HCEC 1CT (cell line): Measurements from ENCODE around the gene B4GALT1.

ENCODE experiments used
- DNase-seq: peaks from one replicate; pipeline ENCODE4 v3.0.0-alpha.2; 2017

The B4GALT1 gene

DNA sequence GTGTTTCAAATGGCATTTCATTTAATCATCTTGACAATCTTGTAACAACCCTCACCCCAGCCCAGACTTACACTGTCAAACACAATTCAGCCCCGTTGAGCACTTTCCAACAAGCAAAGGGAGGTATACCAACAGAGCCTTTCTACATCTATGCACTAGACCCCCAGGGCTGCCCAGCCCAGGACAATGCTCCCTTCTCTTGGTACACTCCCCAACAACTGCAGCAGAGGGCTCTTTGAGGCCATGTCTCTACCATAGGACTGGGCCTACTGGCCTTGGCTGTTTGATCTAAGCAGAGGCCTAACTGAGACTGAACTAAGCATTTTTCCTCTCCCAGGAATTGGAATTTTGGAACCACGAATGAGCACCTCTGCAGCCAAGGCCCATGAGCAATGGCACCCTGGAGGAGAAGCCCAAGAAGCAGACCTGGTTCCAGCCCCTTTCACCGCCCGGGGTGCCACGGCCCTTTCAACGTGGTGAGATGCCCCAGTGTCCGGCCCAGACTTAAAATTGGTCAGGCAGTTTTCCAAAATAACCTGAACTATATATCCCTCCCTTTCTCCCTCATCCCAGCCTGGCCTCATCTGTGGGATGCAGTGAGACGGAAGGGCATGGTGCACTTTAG is 43.6 kb downstream of the B4GALT1 start:
- DNase-seq = no peak

DNA sequence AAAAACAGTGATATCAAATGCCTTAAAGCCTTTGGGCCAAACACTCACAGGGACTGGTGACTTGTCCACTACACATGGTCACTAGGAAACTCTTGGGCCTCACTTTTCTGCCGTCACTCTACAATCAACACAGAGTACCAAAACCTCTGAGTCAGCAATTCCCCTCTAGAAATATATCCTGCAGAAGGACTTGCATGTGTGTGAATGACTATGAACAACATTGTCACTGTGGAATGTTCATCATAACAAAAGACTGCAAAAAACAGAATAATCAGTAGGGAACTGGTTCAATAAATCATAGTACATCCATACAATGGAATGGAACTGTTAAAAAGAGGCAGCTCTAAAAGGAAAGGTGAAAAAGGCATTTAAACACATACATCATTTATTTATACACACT is 46.5 kb downstream of the B4GALT1 start:
- no peak for DNase-seq

DNA sequence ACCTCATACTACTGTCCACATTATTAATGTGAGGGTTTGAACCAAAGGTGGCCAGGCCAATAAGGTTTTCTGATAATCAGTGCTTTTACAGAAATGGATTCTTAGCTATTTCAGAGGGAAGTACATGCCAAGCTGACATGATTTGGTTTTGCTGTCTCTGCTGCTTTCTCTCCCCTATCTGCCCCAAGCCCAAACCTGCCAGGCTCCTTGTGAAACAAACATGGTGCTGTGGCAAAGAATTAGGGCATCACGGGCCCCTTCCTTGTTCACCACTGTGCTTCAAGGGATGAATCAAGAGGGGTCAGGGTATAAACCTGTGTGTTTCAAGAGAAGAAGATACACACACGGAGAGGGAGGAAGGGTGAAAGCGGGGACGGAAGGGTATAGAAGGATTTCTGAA is 49.3 kb downstream of the B4GALT1 start:
- no peak for DNase-seq

DNA sequence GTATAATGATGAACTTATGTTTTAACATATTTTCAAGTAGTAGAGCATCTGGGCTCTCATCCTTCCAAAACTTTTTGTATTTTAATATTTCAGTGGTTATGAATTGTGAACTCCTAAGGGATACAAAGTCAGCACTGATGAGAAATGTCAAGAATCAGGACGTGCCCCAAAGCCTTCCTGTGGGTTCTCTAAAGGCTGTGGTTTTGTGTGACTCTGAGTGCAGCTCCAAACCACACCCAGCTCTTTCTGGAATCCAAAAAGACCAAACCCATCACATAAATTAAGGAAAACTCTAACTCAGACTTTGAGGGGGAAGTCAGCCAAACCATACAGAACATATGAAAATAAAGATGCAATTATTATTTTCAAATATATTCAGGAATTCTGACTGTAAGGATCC is 49.8 kb downstream of the B4GALT1 start:
- peak; percentile 4 for DNase-seq

DNA sequence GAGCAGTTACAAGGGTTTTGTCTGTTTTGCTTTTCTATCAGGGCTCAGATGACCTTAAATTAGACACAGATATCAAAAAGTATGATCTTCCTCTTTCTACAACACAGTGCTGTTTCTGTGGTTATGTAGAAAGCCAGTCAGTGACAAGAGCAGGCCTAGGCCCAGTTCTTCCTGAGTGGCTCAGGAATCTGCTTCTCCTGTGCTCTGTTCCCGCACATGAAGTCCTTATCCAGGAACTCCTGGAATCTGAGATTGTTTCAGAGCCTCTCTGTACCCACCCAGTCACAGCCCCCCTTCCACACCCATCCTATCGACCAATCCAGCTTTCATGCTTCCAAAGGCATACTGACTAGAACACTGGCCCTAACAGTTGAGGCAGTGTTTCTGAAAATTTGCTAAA is 50.3 kb downstream of the B4GALT1 start:
- no peak for DNase-seq

DNA sequence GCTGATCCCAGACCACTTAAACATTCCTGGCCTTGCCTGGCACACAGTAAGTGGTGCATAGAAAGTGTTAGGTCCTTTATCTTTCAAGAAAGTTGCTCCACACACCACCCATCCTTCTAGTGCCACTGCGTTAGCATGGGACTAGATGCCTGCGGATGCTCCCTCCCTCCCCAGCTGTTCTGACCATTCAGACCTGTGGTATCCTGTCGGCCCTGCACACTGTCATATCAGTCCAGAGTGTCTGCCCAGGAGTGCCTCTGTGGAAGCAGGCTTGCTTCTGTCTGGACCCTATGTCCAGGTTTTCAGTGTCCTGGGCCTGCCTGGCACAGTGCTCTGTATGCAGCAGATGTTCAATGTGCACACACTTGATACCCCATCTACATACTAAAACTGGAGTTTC is 52.4 kb downstream of the B4GALT1 start:
- DNase-seq = no peak

DNA sequence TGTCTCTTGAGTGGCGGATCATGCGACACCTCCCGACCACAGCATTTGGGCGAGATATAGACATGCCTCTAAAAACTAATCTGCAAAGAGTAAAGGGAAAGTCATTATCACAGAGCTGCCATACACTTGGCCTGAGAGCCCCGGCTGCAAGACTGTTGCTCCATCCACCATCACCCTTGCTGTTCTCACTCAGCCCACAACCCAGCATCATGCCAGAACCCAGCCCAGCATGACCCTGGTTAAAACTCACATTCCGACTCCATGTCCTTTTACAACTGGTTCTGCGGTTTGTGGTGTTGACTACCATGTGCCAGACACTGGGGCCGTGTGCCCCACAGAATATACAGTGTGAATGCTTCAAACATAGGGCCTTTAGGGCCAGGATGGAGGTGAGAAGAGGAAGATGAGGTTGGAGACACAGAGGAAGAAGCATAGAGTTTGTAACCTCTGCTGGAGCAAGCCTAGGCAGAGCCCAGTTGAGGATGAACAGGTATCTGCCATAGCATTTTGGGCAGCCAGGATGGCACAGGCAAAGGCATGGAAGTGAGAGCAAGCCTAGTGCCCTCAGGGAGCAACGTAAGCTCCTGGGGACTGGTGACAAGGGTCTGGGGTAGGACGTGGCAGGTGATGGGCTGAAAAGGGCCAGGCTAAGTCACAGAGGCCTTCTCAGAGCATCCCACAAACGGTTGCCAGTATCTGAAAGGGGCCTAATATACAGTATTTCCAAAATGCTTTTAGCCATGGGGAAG is 53.2 kb downstream of the B4GALT1 start:
- no peak for DNase-seq

DNA sequence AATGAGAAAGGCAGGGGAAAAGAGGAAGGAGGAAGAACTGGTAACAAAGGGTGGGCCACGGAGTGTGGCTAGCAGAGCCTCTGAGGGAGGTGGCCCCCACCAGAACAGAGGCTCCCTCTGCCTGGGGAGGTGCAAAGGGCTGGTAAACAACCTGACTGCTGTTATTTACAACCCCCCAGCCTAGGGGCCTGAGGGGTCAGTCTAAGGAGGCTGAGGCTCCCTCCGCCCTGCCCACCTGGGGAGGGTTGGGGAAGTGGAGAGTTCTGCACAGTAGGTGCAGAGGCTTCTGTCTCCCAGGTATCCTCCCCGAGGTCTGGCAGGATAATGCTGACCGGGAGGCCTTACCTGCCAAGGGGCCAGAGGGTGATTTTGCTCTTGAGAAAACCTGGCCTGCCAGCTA is 55.0 kb downstream of the B4GALT1 start:
- DNase-seq = no peak

DNA sequence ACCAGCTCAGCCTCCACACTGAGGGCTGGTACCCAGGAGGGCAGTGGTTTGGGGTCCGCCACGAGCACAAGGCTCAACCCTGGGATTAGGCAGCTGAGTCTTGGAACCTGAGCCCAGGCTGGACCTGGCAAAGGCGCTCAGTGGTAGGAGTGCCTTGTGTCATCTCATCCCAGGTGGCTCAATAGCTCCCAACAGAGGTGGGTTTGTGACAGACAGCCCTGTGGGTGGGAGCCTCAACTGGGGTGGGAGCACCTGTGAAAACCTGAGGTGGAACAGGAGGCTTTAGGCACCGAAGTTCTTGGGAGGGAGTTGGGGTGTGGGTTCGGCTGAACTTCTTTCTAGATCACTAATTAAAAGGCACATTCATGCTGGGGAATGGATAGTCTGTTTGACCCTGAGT is 55.5 kb downstream of the B4GALT1 start:
- DNase-seq = no peak

DNA sequence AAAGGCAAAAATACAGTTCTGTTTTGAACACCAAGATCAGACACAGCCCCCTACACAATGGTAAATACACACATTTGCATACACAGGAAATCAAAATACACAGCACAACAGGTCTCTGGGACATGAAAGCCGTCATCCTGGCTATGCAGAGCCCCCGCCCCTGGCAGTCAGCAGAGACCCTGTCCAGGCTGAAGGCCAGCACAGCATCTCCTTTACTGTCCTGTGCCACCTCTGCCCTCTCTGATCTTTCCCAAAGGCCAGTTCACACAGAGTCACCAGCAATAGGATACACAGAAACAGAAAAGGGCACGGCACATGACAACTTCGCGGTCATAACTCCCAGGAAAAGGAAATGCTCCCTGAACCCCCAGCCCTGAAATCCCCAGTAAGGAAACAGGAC is 56.5 kb downstream of the B4GALT1 start:
- DNase-seq = no peak

DNA sequence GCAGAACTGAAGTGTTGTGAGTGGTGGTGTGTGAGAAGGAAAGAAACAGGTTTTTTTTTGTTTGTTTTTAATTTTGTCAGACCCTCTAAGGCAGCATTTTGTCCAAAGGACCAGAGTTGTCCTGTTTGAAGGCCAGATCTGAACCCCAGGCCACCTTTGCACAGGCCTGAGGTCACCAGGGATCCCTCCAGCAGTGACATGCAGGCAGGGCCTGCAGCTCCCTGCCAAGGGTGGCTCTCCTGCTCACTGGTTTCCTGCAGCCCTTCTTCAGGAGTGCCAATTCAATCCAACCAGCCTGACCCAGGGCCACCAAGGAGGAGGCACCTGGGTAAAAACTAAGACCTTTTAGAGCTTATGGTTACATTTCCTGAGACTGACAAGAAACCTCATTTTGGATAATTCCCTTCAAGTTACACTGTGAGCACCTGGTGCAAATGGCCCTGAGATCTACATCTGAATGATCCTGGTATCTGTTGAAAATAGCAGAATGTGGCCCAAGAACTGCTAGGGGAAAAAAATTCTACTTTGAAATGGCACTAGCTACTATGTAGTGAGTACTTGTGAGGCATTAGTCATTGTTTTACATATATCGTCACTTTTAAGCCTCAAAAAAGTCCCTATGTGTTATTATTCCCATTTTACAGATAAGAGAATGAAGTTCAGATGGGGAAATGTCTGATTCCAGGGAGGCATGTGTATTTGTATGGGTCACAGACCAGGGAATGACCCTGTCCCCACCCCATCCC is 57.1 kb downstream of the B4GALT1 start:
- DNase-seq = no peak

DNA sequence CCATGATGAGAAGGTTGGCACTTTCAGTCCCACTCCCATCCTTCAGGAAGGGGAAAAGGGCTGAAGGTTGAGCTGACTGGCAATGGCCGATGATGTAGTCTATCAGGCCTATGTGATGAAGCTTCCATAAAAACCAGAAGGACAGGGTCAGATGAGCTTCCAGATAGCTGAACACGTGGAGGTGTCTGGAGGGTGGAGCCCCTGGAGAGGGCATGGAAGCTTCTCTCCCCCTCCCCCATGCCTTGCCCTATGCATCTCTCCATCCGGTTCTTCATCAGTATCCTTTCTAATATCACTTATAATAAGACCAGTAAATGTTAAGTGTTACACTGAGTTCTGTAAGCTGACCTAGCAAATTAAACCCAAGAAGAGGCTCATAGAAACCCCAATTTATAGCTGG is 58.0 kb downstream of the B4GALT1 start:
- no peak for DNase-seq

DNA sequence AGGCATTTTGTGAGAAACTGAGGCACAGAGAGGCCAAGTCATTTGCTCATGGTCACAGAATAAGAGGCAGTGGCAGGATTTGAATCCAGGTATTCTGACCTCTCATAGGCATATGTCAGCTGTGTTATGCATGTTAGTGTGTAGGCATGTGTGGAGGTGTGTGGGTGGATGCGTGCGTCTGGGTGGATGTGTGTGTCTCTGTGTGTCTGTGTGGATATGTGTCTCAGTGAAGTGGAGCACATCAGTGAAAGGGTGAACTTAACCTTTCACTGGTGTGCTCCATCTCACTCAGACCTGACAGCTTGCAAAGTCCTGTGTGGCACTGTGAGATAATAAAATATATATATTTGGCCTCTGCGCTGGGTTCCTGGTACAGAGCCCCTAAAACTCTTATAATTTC is 58.7 kb downstream of the B4GALT1 start:
- no peak for DNase-seq

DNA sequence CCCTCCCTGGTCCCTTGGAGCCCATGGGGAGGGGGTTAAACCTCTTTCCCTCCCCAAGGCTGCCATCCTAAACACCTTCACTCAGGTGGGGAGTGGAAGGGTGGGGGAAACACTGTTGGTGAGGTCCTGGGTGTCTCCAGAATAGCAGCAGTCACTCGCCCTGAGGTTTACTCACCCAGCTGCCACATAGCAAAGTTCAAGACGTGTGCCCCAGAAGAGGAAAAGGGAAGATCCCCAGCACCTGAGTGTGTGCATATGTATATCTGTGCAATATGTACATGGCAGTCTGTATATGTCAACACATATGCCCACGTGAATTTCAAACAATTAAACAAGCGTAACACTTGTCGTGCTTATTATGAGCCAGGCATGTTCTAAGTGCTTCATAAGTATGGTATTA is 59.4 kb downstream of the B4GALT1 start:
- DNase-seq = no peak

DNA sequence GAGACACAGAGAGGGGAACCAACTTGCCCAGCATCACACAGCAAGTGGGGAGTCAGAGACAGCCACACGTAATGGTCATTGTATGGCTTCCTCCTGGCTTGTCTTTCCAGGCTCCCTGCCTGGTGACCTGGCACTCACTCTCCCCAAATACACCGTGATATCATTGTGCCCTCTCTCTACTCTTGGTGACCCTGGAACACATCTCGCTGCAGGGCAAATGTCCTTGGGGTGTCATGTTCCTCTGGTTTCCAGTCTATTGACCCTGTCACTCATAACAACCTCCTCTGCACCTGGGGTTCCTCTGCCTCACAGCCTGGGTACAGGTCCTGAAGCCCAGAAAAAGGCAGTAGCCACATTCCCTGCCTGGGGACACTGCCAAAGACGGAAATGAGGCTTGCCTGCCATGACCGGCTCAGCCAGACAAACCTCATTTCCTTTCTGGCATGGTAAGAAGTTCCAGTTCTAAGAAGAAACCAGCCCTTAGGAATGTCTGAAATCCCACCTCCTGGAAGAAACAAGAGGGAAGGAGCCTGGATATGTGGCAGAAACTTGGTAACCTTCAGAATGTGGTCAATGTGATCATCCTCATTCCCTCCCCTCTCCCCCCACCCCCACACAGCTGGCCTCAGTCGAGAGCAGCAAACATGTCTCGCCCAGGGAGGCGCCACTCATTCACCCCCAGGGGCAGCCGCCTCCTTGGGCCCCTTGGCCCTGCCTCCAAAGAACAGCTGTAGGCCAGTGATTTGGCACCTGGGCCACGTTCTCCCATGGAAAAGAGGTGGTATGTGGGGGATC is 60.1 kb downstream of the B4GALT1 start:
- DNase-seq = peak; percentile 7

DNA sequence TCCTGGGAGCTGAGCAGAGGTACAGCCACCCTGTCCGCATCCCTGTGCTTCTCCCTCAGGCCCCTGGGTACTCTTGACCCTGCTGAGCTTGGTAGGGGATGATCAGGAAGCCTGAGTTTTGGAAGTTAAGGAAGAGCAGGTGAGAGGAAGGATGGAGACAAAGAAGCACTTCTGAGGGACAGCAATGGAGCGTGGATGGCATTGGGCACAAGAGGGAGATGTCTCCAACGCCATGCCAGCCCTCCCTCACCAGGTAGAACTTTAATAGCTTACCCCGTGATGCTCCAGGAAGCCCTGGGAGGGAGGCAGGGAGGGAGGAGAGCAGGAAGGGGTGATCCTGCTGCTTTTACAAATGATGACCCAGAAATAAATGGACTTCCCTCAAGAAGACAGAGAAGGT is 60.8 kb downstream of the B4GALT1 start:
- no peak for DNase-seq

DNA sequence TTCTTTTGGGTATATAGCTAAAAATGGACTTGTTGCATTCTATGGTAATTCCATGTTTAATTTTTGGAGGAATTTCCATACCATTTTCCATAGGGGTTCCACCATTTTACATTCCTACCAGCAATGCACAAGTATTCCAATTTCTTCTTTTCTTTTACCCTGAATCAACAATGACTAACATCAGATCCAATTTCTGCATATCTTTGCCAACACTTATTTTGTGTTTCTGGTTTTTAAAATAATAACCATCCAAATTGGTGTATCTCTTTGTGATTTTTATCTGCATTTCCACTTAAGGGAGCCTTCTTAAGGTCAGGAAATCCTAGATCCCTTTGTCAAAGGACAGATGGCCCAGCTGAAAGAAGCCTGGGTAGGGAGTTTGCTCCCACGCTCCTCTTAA is 61.2 kb downstream of the B4GALT1 start:
- no peak for DNase-seq

DNA sequence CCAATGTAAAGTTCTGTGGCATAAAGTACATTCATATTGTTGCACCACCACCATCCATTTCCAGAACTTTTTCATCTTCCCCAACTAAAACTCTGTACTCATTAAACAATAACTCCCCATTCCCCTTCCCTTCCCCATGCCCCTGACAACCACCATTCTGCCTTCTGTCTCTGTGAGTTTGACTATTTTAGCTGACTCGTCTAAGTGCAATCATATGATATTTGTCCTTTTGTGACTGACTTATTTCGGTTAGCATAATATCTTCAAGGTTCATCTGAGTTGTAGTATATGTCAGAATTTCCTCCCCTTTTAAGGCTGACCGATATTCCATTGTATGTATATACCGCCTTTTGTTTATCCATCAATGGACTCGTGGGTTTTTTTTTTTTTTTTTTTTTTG is 61.6 kb downstream of the B4GALT1 start:
- no peak for DNase-seq

DNA sequence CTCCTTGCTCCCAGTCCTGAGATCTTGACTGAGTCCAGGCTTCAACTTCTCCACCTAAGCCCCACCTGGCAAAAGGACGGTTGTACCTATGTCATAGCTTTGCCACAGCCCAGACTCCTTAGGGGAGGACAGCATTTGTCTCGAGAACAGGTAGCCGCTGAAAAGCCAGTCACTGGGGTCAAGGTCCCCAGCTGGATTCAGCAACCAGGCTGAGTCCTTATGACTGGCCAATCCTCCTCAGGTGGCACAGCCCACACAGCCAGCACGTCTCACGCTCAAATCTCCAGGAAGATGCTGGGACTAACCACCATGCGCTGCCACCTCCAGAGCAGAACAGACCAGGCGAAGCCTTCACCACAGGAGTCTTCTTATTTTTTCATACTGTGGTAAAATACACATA is 62.7 kb downstream of the B4GALT1 start:
- DNase-seq = no peak

DNA sequence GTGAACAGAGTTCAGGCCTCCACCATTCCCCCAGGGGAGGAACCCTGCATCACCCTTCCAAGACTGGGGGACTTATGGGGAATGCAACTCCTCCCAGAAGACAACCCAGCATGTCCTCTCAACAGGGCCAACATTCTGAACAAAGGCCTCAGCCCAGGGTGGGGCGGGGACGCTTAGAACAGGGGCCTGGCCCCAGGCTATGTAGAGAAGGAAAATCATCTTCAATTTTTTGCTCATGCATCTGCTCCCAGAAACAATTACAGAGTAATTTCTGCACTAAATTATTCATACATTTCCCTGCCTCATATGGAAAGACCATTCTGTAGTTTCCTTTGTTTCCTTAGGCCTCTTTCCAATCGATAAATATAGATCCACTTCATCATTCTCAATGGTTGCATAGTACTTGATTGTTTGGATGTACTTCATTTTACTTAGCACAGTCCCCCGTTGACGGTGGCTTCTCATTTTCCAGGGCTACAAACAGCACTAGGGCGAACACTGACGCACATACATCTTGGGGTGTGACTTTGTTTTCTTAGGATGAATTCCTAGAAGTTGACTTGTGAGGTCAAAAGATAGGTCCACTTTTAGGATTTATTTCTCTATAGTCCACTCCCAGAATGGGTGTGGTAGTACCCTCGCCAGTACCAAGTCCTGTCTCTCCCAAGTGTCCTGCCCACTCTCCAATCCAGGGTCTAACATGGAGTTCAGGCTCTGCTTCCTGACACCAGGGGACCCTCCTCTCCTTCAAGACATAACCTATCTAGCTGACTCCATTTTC is 63.4 kb downstream of the B4GALT1 start:
- DNase-seq = no peak

DNA sequence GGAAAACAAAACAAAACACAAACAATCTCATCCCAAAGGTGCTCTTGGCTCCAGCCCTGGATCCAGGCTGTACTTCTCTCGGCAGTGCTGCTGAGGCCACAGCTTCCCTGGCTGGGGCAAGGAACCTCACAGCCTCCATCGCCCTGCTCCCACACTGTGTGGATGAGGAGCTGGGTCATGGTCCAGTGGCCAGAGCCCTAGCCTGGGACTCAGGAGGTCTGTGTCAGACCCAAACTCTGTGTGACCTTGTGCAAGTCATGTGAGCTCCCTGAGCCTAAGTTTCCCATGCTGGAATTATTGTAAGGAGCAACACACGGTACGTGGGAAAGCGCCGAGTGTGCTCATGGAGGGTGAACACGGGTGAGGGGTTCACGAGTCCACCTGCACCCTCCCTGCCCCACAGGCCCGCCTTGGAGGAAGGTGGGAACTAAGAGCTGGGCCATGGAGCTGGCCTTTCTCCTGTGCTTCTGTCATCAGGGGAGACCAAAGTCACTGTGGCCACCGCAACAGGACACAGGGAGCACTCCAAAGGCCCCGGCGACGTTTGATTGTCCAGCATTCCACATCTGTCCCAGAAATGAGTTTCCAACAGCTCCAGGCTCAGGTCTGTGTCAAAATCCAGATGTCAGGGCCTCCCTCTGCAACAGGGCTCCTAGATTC is 64.5 kb downstream of the B4GALT1 start:
- DNase-seq = no peak
